ENCODE data around the gene UVRAG. TPM values are rescaled to one million over a fixed set of nuclear protein-coding genes. Genes with fewer than 3 reads are reported as not detected.
"Not testable (repeated sequence)": the region's sequence is repeated elsewhere in the genome, so short reads cannot be mapped to it uniquely, and the experiment has no call there.

UVRAG gene
- total RNA-seq, 1 donor from 2014 or later = 8.8 TPM

GRCh38 chr11:75910426-75911145, 95.6 kb downstream of the UVRAG start:
- no peak for ATAC-seq
- no peak for DNase-seq (ENCODE audit: low spot score)

DNA sequence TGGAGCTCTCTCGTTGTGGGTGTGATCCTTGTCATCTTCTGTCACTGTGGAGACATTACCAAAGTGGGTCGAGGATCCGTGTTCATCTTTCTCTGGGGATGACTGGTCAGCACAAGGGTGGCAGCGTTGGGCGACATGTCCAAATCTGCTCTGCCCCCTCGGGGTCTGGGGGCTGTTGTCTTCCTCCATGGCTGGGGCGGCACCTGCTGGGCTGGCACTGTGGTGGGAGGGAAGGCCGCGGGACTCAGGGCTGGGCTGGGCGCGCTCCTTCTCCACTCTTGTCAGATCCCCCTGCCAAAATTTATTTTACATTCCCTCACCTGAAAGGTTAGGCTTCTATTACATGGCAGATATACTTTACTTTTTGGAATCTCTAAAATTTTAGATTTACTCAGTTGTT, 96.4 kb downstream of the UVRAG start:
- no peak for ATAC-seq
- DNase-seq (ENCODE audit: low spot score) = no peak

- no peak for ATAC-seq
- no peak for DNase-seq (ENCODE audit: low spot score)
These were observed 99.0 kb downstream of the UVRAG start for GRCh38 chr11:75913984-75914383.

DNA sequence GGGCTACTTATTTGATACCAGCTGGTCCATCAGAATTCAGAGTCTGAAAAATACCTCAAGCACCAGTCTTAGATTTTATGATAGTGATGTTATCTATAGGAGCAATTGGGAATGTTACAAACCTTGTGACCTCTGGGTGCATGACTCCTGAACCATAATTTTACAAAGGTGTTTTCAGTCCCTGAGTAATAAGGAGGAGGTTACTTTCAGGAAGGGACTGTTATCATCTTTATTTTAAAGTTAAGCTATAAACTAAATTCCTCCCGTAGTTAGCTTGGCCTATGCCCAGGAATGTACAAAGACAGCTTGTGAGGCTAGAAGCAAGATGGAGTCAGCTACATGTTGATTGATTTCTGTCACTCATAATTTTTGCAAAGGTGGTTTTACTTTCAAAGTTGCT, 101.9 kb downstream of the UVRAG start:
- DNase-seq (ENCODE audit: low spot score) = no peak
- no peak for ATAC-seq

DNA sequence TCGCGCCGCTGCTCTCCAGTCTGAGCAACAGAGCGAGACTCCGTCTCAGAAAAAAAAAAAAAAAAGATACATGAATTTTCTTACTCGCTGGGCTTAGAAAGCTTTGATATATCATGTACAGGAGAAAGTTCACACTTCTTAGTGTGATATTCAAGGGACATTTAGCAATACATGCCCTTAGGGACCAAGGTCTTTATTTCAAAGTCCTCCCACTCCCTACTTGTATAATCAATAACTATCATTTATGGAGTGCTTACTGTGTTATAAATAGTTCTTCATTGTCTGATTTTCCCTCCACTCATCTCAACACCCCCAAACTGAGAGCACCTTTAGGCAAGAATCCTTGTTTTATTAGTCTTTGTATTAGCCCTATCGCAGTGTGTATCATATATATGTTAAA, 103.3 kb downstream of the UVRAG start:
- ATAC-seq (peak; percentile 29), DNase-seq (ENCODE audit: low spot score) (no peak)

DNA sequence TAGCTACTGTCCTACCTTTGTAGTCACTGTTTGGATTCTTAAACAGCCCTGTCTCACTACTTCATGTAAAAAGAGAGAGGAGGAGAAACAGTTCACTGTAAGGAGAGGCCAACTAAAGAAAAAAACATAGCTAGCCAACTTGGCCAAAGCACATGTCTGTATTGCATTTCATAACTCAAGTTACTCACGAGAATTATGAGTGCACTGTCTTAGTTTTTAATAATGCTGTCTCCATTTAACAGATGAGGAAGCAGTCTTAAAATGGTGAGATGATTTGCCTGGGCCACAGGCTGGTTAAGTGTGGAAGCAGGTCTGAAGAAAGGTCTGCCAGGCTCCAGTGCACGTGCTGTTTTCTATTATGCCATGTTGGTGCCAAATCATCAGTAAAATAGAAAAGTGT, 104.5 kb downstream of the UVRAG start:
- DNase-seq (ENCODE audit: low spot score) (no peak), ATAC-seq (no peak)

DNA sequence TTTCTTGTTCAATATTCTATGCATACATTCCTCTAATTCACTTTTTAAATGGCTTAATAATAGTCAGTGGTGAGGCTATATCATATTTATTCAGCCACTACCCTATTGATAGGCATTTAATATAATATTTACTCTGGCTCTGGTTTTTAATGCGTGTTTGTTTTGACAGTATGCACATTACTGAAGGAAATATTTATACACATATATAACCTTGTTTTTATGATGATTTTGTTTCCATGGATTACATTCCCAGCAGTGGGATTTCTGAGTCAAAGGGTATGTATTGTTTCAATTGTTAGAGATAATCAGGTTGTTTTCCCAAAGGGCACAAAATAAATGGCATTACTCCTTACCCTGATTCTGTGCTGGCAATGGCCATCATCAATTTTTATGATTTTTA, 105.8 kb downstream of the UVRAG start:
- ATAC-seq (no peak), DNase-seq (ENCODE audit: low spot score) (no peak)

- no peak for ATAC-seq
- DNase-seq (ENCODE audit: low spot score) = no peak
These were observed 106.8 kb downstream of the UVRAG start for GRCh38 chr11:75921808-75922207.

GRCh38 chr11:75924966-75925784, 110.2 kb downstream of the UVRAG start:
- ATAC-seq = peak; percentile 55
- no peak for DNase-seq (ENCODE audit: low spot score)

DNA sequence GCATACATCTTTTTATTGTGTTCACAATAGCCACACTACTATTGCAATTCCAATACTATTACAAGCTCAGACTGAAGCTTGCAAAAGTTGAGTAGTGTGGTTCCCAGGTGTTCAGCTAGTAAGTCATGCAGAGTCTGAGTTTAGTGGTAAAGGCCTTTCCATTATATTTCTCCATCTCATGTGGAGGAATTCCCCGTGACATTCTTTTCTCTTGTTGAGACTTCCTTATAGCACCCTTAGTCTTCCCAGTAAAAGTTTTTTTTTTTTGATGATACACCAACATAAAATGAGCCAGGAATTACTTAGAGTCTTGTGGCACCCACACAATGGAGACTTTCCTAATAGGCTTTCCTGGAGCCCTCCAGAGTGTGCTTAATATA, 110.8 kb downstream of the UVRAG start:
- no peak for DNase-seq (ENCODE audit: low spot score)
- no peak for ATAC-seq

DNA sequence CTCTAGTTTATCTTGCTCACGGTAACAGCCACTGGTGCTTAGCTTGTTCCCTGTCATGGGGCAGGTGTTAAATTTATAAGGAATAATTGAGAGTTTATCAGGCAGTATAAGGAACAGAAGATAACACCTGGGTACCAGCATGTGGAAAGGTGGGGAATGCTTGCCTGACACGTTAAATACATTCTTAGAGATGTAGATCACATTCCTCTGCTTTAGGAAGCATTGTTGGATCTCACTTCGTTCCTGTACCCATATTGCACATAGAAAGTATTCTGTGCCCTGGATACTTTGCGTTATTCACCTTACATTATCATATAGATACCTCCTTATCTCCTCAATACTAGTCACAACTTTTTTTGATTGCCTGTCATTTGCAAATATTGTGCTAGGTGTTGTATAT, 114.7 kb downstream of the UVRAG start:
- DNase-seq (ENCODE audit: low spot score) (no peak), ATAC-seq (no peak)

- DNase-seq (ENCODE audit: low spot score) (no peak), ATAC-seq (no peak)
These were observed 115.5 kb downstream of the UVRAG start for GRCh38 chr11:75930534-75930933.

DNA sequence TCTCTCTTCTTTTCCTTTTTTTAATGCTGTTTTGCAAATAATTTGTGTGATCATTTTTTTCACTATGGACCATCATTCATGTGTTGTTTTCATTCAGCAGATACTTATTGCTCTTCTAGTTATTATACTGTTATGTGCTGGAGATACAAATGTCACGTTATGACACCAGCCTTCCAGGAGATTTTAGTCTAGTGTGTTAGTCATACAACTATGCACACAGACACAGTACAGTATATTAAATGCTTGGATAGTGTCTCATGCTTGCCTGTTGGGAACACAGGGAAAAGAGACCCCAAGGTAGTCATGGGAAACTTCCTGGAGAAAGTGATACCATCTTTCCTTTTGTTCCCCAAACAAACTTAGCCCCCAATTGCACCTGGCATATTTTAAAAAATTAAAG, 116.1 kb downstream of the UVRAG start:
- ATAC-seq (no peak), DNase-seq (ENCODE audit: low spot score) (no peak)

DNA sequence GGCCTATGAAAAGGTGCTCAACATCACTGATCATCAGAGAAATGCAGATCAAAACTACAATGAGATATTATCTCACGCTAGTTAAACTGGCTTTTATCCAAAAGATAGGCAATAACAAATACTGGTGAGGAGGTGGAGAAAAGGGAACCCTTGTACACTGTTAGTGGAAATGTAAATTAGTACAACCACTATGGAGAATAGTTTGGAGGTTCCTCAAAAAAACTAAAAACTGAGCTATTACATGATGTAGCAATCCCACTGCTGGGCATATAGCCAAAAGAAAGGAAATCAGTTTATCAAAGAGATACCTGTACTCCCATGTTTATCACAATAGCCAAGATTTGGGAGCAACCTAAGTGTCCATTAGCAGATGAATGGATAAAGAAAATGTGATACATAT, 118.7 kb downstream of the UVRAG start:
- DNase-seq (ENCODE audit: low spot score); ATAC-seq: not testable (repeated sequence)

DNA sequence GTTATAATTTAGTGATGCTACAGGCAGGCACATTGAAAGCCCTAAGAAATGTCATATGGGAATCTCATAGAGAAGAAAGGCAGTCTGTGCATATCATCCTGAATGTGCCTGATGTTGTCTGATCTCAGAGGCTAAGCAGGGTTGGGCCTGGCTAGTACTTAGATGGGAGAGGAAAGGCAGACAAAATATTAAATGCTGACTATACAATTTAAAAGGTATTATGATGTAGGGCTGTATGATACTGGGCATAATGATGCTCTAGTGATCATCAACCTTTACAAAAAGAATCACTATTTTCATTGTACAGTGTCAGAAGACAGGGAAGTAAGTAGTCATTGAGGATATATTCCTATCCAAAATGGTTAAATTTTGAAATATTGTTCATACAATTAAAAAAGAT, 119.8 kb downstream of the UVRAG start:
- DNase-seq (ENCODE audit: low spot score) (no peak), ATAC-seq (no peak)

GRCh38 chr11:75938543-75938942, 123.5 kb downstream of the UVRAG start:
- ATAC-seq = no peak
- no peak for DNase-seq (ENCODE audit: low spot score)

GRCh38 chr11:75939516-75939915, 124.5 kb downstream of the UVRAG start:
- no peak for DNase-seq (ENCODE audit: low spot score)
- ATAC-seq = no peak

- ATAC-seq = no peak
- DNase-seq (ENCODE audit: low spot score) = no peak
These were observed 125.0 kb downstream of the UVRAG start for GRCh38 chr11:75939992-75940391.

- DNase-seq (ENCODE audit: low spot score) (no peak), ATAC-seq (no peak)
These were observed 125.9 kb downstream of the UVRAG start for GRCh38 chr11:75940911-75941310.

DNA sequence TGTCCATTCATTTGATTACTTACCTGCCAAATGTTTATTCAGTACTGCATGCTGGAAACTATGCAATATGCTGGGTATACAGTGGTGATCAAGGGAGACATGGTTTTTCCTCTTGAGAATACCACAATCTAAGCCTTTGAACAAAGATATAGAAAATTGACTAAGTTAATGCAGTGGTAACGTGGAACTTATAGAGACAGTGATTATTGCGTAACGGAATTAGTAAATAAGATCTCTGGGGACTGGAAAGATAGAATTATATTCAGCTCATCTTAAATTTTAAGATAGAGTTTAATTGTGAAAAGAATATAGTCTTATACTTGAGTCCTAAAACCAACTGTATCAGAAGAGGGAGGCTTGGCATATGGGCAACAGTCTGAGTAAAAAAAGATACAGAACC, 129.5 kb downstream of the UVRAG start:
- ATAC-seq = no peak
- DNase-seq (ENCODE audit: low spot score) = no peak

DNA sequence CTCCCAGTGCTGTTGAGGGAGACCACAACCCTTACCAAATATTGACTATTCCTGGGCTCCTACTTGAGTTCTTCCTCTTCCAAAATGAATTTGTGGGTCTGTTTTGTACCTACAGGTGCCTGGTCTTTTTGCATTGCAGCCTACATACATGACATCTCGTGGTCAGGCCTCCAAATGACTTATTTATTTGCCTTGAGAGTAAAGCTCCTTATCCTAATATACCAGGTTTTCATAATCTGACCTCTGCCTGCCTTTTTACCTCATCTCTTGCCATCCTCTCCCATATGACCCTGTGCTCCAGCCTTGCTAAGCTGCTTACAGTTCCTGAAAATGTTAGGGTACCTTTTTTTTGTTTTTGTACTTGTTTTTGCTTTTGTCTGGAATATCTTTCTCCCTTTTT, 130.4 kb downstream of the UVRAG start:
- ATAC-seq (no peak), DNase-seq (ENCODE audit: low spot score) (no peak)

GRCh38 chr11:75945947-75946346, 130.9 kb downstream of the UVRAG start:
- ATAC-seq (no peak), DNase-seq (ENCODE audit: low spot score) (no peak)

All from left lobe of liver (tissue), 2 donors.